HL-60/S4 treated with retinoic acid at 250 ng/mL for 4 days and 3 days (cell line): ENCODE results near the gene CD27.
"Not testable (repeated sequence)": the region's sequence is repeated elsewhere in the genome, so short reads cannot be mapped to it uniquely, and the experiment has no call there.

Experiments used
- in situ Hi-C: fragments of 300-500 bp; cut with MboI; formaldehyde crosslinking; loops from 2 replicates; pipeline ENCODE4 v1.7.0; 2022; ENCODE audit warnings: low sequenced_read_pairs

CD27 gene

GRCh38 chr12:6461401-6462233 is 16.9 kb downstream of the CD27 start:
- in situ Hi-C loops = no loop called here

- in situ Hi-C loops = no loop called here
These were observed 17.7 kb downstream of the CD27 start for GRCh38 chr12:6462234-6462995.

- in situ Hi-C loops = no loop called here
These were observed 18.5 kb downstream of the CD27 start for GRCh38 chr12:6463216-6463615.

- in situ Hi-C loops = no loop called here
These were observed 19.1 kb downstream of the CD27 start for GRCh38 chr12:6463858-6464257.

- in situ Hi-C loops = no loop called here
These were observed 19.8 kb downstream of the CD27 start for GRCh38 chr12:6464531-6464930.

- in situ Hi-C loops = no loop called here
These were observed 20.9 kb downstream of the CD27 start for GRCh38 chr12:6465467-6466183.

- in situ Hi-C loops = no loop called here
These were observed 21.4 kb downstream of the CD27 start for GRCh38 chr12:6466184-6466573.

GRCh38 chr12:6466751-6467150 is 22.0 kb downstream of the CD27 start:
- in situ Hi-C loops = not testable (repeated sequence)

GRCh38 chr12:6467571-6468282 is 23.0 kb downstream of the CD27 start:
- in situ Hi-C loops = not testable (repeated sequence)

- in situ Hi-C loops = no loop called here
These were observed 23.5 kb downstream of the CD27 start for GRCh38 chr12:6468283-6468575.

- in situ Hi-C loops = no loop called here
These were observed 24.3 kb downstream of the CD27 start for GRCh38 chr12:6469092-6469491.

- in situ Hi-C loops = no loop called here
These were observed 25.0 kb downstream of the CD27 start for GRCh38 chr12:6469609-6470374.

GRCh38 chr12:6470375-6471163 is 25.8 kb downstream of the CD27 start, which contains the start of gene VAMP1:
Gene VAMP1, minus strand, starts transcription at chr12:6470677. Its CDS starts 146 bp downstream, at chr12:6470531.
- in situ Hi-C loops = no loop called here

- in situ Hi-C loops = no loop called here
These were observed 27.2 kb downstream of the CD27 start for GRCh38 chr12:6471989-6472360.

GRCh38 chr12:6472491-6472890 is 27.7 kb downstream of the CD27 start:
- in situ Hi-C loops = no loop called here

- in situ Hi-C loops = not testable (repeated sequence)
These were observed 30.6 kb downstream of the CD27 start for GRCh38 chr12:6475233-6475975.

- in situ Hi-C loops = no loop called here
These were observed 31.7 kb downstream of the CD27 start for GRCh38 chr12:6476489-6476888.

GRCh38 chr12:6477601-6478377 is 33.0 kb downstream of the CD27 start:
- in situ Hi-C loops = not testable (repeated sequence)
